ELR (cell line): ENCODE measurements around the gene GSTO1.

Experiments
- DNase-seq: peaks from one replicate; pipeline ENCODE4 v3.0.0-alpha.2; 2015; ENCODE audit warnings: low read depth

The GSTO1 gene

GRCh38 chr10:104276192-104276591, 21.5 kb downstream of the GSTO1 start:
- DNase-seq = no peak

GRCh38 chr10:104277785-104278184, 23.1 kb downstream of the GSTO1 start:
- DNase-seq = no peak

- no peak for DNase-seq
Observed at GRCh38 chr10:104279550-104280259, 25.0 kb downstream of the GSTO1 start.

GRCh38 chr10:104281694-104282093, 27.0 kb downstream of the GSTO1 start:
- no peak for DNase-seq

GRCh38 chr10:104284846-104285245, 30.2 kb downstream of the GSTO1 start:
- peak; percentile 61 for DNase-seq

- DNase-seq = no peak
Observed at GRCh38 chr10:104286939-104287338, 32.2 kb downstream of the GSTO1 start.

- DNase-seq = no peak
Observed at GRCh38 chr10:104288355-104288754, 33.7 kb downstream of the GSTO1 start.

- DNase-seq = peak; percentile 93
Observed at GRCh38 chr10:104291439-104291951, 36.8 kb downstream of the GSTO1 start.

- peak; percentile 93 for DNase-seq
Observed at GRCh38 chr10:104293011-104293410, 38.3 kb downstream of the GSTO1 start.

- DNase-seq = no peak
Observed at GRCh38 chr10:104293781-104294321, 39.2 kb downstream of the GSTO1 start.

GRCh38 chr10:104296687-104297436, 42.2 kb downstream of the GSTO1 start:
- no peak for DNase-seq

GRCh38 chr10:104297697-104298660, 43.3 kb downstream of the GSTO1 start:
- peak; percentile 89 for DNase-seq

- peak; percentile 71 for DNase-seq
Observed at GRCh38 chr10:104299031-104299904, 44.6 kb downstream of the GSTO1 start.

GRCh38 chr10:104300002-104300735, 45.5 kb downstream of the GSTO1 start:
- DNase-seq = peak; percentile 99

GRCh38 chr10:104300736-104301292, 46.1 kb downstream of the GSTO1 start:
- peak; percentile 99 for DNase-seq

GRCh38 chr10:104301907-104302690, 47.4 kb downstream of the GSTO1 start:
- peak; percentile 45 for DNase-seq

- DNase-seq = no peak
Observed at GRCh38 chr10:104303594-104304355, 49.1 kb downstream of the GSTO1 start.

GRCh38 chr10:104304356-104304745, 49.7 kb downstream of the GSTO1 start:
- DNase-seq = no peak
